NCI-H1417 treated with DMSO at 0.1 percent for 48 hours (cell line): ENCODE data around the gene ZBTB45.
A peak's percentile ranks its signal among the peaks of the same experiment; 100 is the strongest.
"Not testable (repeated sequence)": the region's sequence is repeated elsewhere in the genome, so short reads cannot be mapped to it uniquely, and the experiment has no call there.

Experiments used
- DNase-seq: peaks from one replicate; lab custom pipeline; 2025; lab: John Stamatoyannopoulos, UW

Gene ZBTB45

DNA sequence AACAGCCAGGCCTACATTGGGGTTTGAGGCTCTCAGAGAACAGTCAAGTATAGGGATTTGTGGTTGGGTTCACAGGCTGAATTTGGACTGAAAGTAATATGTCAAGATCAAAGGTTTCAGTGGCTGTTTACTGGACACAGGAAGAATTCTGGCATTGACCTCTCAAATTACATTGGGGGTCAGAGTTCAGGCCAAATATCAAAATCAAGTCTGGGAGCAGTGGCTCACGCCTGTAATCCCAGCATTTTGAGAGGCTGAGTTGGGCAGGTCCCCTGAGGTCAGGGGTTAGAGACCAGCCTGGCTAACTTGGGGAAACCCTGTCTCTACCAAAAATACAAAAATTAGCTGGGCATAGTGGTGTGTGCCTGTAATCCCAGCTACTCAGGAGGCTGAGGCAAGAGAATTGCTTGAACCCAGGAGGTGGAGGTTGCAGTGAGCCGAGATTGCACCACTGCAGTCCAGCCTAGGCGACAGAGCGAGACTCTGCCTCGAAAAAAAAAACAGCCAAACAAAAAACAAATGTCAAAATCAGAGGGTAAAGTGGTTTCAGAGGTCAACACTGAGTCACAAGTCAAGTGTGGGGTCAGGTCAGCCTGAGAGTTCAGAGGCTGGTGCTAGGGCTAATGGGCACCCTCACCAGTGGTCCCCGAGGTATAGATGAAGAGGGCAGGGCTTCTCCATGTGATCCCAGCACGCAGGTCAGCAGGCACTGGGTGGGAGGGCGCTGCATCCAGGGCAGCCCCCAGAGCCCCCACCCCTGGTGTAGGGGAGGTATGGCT is 9.3 kb downstream of the ZBTB45 start:
- no peak for DNase-seq

DNA sequence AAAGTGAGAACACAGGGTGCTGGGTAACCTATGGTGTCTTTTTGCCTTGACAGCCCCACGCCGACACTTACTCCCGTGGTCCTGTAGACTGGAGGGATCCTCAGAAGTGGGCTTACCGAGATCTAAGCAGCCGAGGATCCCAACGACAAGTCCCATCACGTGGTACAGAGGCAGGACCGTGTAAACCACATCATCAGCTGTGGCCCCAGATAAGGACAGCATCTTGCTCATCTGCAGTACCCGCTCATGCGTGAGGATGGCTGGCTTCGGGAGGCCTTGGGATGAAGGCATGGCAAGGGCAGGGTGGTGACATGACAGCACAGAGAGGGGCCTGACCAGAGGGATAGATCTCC is 9.9 kb downstream of the ZBTB45 start:
- DNase-seq: no peak

DNA sequence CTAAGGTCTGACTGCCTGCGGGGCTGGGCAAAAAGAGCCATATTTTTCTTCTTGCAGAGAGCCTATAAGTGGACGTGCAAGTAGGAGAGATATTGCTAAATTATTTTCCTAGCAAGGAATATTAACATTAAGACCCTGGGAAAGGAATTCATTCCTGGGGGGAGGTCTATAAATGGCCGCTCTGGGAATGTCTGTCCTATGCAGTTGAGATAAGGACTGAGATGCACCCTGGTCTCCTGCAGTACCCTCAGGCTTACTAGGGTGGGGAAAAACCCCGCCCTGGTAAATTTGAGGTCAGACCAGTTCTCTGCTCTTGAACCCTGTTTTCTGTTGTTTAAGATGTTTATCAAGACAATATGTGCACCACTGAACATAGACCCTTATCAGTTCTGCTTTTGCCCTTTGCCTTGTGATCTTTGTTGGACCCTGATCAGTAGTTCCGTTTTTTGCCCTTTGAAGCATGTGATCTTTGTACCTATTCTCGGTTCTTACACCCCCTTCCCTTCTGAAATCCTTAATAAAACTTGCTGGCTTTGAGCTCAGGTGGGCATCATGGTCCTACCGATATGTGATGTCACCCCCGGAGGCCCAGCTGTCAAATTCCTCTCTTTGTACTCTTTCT is 11.9 kb downstream of the ZBTB45 start:
- not testable (repeated sequence) for DNase-seq

DNA sequence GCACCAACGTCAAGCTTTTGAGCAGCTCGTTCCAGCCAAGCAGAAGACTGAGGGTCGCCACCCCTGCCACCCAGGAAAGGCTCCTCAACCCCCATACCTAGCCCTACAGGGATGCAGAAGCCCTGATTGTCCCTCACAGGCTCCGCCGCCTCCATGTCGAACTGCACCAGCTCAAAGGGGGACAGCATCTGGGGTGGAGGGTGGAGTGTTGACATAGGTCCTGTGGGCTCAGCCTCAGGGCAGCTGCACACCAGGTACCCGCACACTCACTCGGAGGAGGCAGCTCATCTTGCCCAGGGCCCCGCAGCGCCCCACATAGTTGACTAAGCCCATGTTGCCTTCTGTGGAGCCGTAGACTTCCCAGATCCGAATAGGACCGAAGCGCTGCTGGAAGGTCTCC is 19.4 kb downstream of the ZBTB45 start:
- DNase-seq: no peak

DNA sequence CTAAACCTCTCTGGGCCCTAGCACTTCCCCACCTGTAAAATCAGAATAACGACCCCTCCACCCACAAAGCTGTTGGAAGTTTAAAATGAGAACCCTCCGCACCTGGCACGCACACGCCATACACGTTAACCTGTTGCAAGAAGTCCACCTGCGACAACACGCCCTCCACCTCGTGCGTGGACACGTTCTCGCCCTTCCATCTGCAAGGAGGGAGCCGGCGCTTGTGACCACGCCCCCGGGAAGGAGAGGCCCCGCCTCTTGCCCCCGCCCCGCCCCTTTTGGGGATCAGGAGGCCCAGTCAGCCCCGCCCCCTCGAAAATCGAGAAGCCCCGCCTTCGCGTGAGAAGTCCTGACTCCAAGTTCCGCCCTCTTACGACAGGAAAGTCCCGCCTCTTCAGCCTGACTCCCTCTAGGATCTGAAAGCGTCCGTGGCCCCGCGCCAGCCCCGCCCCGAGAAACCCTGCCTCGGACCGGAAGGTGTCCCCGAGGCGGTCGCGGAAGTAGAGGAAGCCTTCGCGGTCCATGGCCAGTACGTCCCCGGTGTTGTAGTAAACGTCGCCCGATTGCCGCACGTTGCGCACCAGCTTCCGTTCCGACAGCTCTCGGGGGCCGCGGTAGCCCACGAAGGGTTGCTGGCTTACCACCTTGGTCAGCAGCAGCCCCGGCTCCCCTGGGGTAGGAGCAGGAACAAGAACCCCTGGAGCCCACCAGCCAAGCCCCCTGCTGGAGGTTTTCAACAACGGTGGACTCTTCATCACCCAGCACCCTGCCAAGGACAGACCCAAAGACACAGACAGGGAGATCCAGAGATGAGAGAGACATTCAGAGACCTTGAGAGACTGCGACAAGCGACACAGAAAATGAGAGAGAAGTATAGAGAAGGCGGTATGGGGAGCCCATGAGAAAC is 20.3 kb downstream of the ZBTB45 start:
- peak; percentile 91 for DNase-seq

DNA sequence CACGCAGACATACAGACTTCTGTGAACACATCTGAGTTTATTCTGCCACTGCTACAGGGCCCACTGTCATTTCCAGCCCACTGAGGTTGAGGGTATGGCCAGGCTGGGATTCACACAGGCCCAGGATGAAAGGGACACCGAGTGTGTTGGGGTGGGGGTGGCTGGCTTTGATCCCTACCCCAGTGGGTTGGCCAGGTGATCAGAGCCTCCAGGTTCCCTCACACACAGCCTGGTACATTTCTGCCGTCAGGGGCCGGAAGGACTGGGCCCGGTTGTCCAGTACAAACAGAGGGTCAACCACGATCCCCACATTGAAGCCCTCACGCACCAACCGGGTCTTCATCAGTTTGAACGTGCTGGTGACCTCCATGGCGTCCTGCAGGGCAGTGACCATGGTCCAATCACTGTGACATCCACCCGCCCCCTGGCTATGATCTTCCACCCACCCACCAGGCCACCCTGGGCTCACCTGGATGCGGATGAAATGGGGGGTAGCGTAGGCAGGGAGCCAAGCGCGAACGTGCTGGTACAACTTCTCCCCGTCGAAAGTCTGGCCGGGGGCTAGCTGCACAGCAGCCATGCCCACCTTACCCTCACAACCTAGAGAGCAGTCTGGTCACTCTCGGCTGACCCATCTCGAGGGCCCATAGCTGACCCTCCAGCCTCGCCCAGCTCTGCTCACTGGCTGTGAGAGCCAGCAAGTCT is 21.1 kb downstream of the ZBTB45 start:
- DNase-seq: no peak

DNA sequence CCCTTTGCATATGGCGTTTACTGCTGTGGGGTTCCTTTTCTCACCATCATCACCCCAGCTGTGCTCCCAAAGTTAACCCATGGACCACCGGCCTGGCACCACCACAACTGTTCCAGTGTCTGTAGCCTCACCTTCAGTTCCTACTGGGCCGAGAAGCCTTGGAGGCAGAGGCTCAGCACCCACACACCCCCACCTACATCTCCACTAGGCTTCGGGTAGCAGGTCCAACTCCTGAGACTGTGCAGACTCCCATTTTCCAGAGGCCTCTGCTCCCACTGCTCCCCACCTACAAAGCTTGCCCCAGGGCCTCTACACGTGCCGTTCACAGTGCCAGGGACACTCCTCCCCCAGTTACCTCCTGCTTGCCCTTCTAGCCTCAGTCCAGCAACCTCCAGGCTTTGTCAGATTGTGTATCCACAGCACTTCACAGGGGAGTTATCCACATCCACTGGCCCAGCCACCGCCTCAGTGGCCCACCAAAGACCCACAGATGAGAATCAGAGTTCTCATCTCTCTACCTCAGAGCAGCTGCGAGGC is 21.9 kb downstream of the ZBTB45 start:
- DNase-seq: no peak

DNA sequence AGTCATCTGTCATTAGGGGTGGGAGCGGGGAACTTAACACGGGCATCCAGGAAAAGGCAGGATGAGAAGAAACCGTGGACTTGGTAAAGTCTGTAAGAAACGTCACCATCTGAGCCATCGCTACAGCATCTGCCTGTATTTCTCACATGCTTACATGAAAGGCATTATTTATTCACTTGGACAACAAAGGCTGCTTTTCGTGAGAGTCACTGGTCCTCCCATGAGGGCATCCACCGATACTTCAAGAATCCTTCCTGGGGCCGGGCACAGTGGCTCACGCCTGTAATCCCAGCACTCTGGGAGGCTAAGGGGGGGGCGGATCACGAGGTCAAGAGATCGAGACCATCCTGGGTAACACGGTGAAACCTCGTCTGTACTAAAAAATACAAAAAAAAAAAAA is 27.3 kb downstream of the ZBTB45 start:
- DNase-seq: no peak

DNA sequence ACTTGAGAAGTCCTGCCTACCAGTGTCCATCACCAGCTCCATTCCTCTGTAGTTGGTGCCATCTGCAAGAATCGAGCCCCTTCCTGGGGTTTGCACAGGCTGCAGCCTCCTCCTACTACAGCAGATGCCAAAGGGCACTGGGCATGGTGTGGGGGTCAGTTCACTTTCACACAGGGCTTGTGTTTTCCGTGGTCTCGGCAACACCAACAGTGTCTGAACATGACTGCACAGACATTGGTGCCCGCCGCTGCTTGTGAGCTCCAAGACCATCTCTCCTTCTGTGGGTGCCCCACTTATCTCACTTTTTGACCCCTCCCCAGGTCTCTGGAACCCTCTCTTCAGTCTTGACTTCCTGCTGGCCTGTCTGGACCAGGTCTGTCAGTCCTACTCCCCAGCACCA is 28.2 kb downstream of the ZBTB45 start:
- DNase-seq: no peak

DNA sequence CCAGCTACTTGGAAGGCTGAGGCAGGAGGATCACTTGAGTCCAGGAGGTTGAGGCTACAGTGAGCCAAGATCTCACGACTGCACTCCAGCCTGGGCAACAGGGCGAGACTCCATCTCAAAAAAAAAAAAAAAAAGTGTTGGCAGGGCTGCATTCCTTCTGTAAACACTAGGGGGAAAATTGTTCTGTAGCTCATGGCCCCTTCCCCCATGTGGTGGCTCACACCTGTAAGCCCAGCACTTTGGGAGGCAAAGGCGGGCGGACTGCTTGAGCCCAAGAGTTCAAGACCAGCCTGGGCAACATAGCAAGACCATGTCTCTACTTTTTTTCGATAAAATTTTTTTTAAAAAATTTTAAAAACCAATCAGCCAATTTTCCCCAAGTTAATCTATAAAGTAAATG is 35.3 kb downstream of the ZBTB45 start:
- not testable (repeated sequence) for DNase-seq

DNA sequence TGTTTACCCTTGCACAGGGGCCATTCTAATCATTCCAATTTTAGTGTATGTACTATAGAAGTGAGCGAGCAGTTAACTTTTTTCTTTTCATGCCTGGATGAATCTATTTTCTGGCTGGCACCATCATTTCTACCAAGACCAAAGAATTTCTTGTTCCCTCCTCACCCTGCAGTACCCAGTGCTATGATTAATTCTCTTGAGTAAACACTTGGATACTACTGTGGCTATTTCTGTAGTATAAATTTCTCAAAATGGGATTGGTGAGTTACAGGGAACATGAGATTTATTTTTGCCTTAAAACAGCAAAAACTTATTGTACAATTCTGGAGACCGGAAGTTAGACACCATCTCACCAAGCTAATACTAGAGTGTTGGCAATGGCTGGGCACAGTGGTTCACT is 35.8 kb downstream of the ZBTB45 start:
- no peak for DNase-seq

DNA sequence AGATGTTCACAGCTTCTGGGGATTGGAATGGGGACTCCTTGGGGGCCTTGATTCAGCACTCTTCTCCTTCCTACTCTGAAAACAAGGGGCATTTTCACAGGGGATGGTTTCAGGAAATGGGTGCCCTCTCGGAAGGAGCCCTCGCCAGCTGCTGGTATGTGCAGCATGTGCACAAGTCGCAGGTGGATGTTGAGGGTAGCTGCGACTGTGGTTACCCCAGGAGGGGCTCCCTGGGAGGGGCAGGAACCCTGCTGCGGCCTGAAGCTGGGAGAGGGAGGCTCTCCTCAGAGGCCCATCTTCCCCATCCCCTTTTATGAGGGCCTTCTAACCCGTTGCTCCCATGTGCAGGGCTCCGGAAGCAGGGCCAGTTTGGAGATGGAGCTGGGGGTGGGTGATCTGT is 37.2 kb downstream of the ZBTB45 start:
- no peak for DNase-seq

DNA sequence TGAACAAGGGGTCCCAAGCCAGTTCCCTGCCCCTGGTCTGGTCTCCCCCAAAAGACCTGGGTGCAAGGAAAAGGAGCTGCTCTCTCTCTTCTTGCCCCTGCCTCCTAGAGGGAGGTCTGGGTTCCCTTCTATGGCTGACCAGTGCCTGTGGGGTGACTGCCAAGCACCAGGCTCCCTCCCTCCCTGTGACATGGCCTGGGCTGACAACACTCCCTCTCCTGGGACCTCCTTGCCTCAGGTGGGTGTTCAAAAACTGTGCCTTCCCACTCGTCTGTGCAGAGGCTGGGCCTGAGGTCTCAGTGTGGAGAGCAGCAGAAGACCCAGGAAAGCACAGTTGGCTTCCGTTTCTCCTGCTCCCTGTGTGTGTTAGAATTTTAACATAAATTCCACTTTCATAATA is 38.8 kb downstream of the ZBTB45 start:
- DNase-seq: no peak

DNA sequence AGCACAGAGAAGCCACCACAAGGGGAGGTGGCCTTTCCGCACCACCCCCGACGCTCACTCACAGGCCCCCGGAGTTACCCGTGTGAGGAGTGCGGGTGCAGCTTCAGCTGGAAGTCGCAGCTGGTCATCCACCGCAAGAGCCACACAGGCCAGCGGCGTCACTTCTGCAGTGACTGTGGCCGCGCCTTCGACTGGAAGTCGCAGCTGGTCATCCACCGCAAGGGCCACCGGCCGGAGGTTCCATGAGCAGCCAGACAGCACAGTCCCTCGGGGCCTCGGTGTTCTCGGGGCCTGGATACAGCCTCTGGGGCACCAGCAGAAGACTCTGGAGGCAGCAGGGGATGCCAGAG is 39.2 kb downstream of the ZBTB45 start:
- no peak for DNase-seq

DNA sequence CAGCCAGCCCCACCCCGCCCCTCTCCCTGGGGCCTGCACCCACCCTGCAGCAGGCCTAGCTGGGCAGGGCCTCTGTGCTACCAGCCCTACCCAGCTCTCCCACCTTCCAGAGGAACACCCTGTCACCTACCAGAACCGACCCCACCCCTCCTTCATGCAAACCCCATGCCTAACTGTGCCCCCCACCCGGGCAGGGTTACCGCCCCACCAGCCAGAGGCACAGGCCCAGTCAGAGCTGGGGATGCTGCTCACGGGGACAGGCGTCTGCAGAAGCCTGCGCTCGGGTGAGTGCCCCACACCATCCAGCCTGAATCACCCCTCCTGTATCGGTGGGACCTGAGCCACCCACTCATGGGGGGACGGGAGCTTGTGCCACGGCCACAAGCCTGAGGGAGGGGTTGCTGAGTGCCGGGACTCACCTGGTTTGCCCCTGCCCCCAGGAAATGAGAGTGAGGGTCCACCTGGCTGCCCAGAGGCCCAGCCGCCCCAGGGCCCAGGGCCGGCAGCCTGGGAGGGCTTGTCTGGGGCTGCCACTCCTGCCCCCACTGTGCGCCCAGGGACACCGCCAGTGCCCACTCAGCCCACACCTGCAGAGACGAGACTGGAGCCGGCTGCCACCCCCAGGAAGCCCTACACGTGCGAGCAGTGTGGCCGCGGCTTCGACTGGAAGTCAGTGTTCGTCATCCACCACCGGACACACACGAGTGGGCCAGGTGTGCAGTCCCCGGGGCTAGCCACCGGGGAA is 39.7 kb downstream of the ZBTB45 start:
- no peak for DNase-seq

DNA sequence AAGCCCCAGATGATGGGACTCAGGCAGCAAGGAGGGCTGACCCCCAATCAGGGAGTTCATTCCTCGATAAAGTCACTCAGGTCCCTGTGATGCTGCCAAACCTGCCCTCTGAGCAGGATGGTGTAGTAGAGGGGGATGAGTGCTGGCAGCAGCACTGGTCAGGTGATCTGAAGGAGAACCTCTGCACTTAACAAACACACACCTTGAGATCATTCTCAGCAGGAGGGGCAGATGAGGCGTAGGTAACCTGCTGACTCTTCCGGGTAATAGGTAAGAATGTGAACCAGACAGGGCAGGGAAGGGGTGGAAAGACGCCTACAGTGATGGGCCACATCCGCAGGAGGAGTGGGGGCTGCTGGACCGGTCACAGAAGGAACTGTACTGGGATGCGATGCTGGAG is 40.3 kb downstream of the ZBTB45 start:
- DNase-seq: no peak

DNA sequence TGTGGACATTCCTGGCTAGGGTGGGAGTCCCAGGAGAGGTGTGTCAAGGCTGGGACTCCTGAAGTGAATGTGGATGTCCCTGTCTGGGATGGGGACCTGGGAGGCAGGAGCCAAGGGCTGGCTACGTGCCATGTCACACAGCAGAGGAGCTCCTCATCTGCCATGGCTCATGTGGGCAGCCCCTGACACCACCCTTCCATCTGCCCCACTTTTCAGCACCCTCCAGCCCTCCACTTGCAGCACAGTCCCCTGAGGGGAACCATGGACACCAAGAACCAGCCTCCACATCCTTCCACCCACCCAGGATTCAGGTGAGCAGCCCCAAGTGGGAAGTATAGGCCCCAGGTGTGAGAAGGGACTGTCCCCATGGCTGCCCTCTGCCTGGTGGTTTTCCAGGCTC is 41.7 kb downstream of the ZBTB45 start:
- DNase-seq: no peak

DNA sequence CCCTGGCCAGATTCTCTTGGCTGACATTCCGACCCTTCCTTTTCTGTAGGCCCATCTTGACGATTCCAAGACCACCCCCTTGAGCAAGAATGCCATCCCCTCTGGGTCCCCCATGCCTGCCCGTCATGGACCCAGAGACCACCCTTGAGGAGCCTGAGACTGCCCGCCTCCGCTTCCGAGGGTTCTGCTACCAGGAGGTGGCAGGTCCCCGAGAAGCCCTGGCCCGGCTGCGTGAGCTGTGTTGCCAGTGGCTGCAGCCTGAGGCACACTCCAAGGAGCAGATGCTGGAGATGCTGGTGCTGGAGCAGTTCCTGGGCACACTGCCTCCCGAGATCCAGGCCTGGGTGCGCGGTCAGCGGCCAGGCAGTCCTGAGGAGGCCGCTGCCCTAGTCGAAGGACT is 42.5 kb downstream of the ZBTB45 start:
- DNase-seq: no peak

DNA sequence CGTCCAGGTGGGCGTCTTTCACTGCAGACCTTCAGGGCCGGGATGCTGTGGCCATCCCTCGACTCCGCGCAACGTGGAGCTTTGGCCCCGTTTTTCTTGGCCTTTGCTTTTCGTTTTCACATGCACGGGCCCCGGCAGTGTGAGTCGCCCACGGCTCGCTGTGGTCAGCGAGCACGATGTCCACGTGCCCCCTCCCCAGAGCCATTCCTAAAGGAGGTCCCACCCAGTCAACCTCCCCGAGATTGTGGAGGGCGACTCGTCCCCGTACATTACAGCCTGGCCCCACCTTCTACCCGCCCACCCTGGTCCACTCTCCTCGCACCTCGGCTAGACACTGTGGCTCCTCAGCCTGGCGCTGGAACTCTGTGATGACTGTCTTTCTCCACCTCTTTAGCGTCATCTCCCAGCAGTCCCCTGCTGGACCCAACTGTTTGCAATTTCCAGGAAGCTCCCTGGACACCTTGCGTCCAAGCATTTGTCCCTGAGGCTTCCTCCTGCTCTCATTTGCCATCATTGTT is 43.1 kb downstream of the ZBTB45 start:
- no peak for DNase-seq

DNA sequence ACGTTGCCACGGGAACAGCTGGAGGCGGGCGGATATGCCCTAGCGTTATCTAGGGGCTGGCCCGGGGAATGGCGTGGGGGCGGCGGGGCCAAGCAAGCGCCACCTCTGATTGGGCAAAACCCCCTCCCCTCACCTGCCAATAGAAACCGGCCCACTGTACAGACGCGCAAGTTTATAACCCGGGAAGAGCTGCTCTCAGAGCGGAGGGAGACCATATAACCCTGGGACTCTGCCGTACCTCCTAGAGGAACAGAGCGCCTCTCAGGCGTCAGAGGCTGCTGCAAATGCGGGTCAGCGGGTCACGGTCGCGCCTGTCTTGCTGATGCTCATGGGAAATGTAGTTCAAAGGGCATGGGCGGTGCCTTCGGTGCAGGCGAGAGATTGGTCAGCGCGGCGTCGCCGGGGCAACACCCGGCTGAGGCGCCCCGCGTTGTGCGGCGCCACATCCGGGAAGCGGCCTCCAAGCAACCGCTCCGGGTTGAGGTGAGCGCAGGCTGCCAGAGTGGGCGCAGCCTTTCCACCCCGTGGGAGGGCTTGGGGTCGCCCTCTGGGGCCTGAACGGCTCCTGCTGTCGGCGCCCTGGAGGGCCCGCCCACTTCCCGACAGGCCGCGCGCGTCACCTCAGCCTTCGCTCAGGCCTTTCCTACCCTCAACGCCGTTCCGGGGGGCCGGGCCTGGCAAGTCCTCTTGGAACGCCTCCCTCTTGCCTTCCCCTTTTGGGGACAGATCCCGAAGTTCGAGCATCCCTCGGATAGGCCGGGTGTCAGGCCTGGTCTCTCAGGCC is 43.7 kb downstream of the ZBTB45 start, which contains the start of gene ZNF446:
Gene ZNF446, plus strand, starts transcription at position 639 of the 784 bp plus-strand sequence. CDS start 867 bp downstream, outside the sequence.
- DNase-seq: peak; percentile 80
